CD14-positive monocyte (primary cell): ENCODE data around the gene IL12RB1. TPM values are rescaled to one million over a fixed set of nuclear protein-coding genes. Genes with fewer than 3 reads are reported as not detected.

ENCODE experiments used
- DNase-seq, 3 donors: peaks; one replicate each; pipeline ENCODE4 v3.0.0-alpha.2; 2011 to 2022
- H2AFZ ChIP-seq: 2 replicates; pipeline ENCODE4 v1.6.0; 2012; ENCODE audit warnings: mild to moderate bottlenecking, low read depth, low read length, inconsistent platforms; ENCODE audit not compliant: insufficient read depth, poor library complexity, severe bottlenecking
- H3K27ac ChIP-seq, 2 donors: 1 replicate in 1 of 2; 2 replicates in 1 of 2; pipeline ENCODE4 v1.5.1; 2012 to 2013; ENCODE audit warnings: low read length in 2 of 2, control low read depth in 1 of 2, inconsistent platforms in 1 of 2, low read depth in 1 of 2, mild to moderate bottlenecking in 1 of 2
- H3K27me3 ChIP-seq, 2 donors: one replicate each; pipeline versions ENCODE4 v1.6.0 to v1.6.1; 2011 to 2013; ENCODE audit warnings: low read length in 2 of 2; ENCODE audit not compliant: control insufficient read depth in 2 of 2, insufficient read depth in 2 of 2
- H3K36me3 ChIP-seq, 2 donors: replicated peaks in 1 of 2; 1 replicate in 1 of 2; 2 replicates in 1 of 2; pipeline versions ENCODE4 v1.5.1 to v1.6.1; 2012 to 2013; ENCODE audit warnings: low read length in 2 of 2, control low read depth in 1 of 2, inconsistent platforms in 1 of 2, mild to moderate bottlenecking in 1 of 2; ENCODE audit not compliant: insufficient read depth in 2 of 2, control insufficient read depth in 1 of 2
- H3K4me1 ChIP-seq, 2 donors: 1 replicate in 1 of 2; 2 replicates in 1 of 2; pipeline versions ENCODE4 v1.5.1 to v1.6.1; 2012 to 2013; ENCODE audit warnings: low read length in 2 of 2, control low read depth in 1 of 2, inconsistent platforms in 1 of 2, mild to moderate bottlenecking in 1 of 2, moderate library complexity in 1 of 2; ENCODE audit not compliant: insufficient read depth in 2 of 2, control insufficient read depth in 1 of 2
- H3K4me2 ChIP-seq: replicated peaks from 2 replicates; pipeline ENCODE3; 2012; ENCODE audit warnings: low read length, moderate library complexity, mild to moderate bottlenecking; ENCODE audit not compliant: poor library complexity, severe bottlenecking; ENCODE audit errors: extremely low read depth
- H3K4me3 ChIP-seq, 3 experiments: fragments of 200-600 bp in 1 of 3; sonication (generic) in 1 of 3; replicated peaks in 1 of 3; 1 replicate in 2 of 3; 2 replicates in 1 of 3; pipeline ENCODE4 v1.5.1; 2011 to 2013; ENCODE audit warnings: low read length in 3 of 3, mild to moderate bottlenecking in 3 of 3, control low read depth in 2 of 3, low read depth in 2 of 3, inconsistent platforms in 1 of 3, moderate library complexity in 1 of 3
- H3K79me2 ChIP-seq: 2 replicates; pipeline ENCODE4 v1.6.0; 2012; ENCODE audit warnings: mild to moderate bottlenecking, control low read depth, inconsistent platforms, low read length, moderate library complexity; ENCODE audit not compliant: insufficient read depth
- H3K9ac ChIP-seq: 2 replicates; pipeline ENCODE4 v1.6.0; 2017; ENCODE audit warnings: low read length, mild to moderate bottlenecking; ENCODE audit not compliant: insufficient read depth, poor library complexity, severe bottlenecking
- H3K9me3 ChIP-seq, 2 donors: replicated peaks in 1 of 2; 1 replicate in 1 of 2; 2 replicates in 1 of 2; pipeline versions ENCODE4 v1.5.1 to v1.6.1; 2012 to 2013; ENCODE audit warnings: low read length in 2 of 2, control low read depth in 1 of 2; ENCODE audit not compliant: control insufficient read depth in 1 of 2, insufficient read depth in 1 of 2
- H4K20me1 ChIP-seq: 2 replicates; pipeline ENCODE4 v1.6.0; 2012; ENCODE audit warnings: mild to moderate bottlenecking, low read length, control low read depth, moderate library complexity; ENCODE audit not compliant: insufficient read depth
- H3K27ac Mint-ChIP-seq, 7 donors: one replicate each; pipeline ENCODE4 v1.8.0; 2020; ENCODE audit warnings: mild to moderate bottlenecking in 7 of 7, mixed read lengths in 7 of 7, moderate library complexity in 6 of 7, inconsistent platforms in 2 of 7
- H3K27me3 Mint-ChIP-seq, 3 donors: one replicate each; pipeline ENCODE4 v1.8.0; 2021 to 2022; ENCODE audit warnings: low read depth in 3 of 3, mild to moderate bottlenecking in 3 of 3, mixed read lengths in 3 of 3, moderate library complexity in 3 of 3, inconsistent platforms in 1 of 3
- H3K36me3 Mint-ChIP-seq, 2 donors: one replicate each; pipeline ENCODE4 v1.8.0; 2020; ENCODE audit warnings: mixed read lengths in 2 of 2, inconsistent platforms in 1 of 2, mild to moderate bottlenecking in 1 of 2
- H3K4me1 Mint-ChIP-seq: one replicate; pipeline ENCODE4 v1.8.0; 2020; ENCODE audit warnings: mild to moderate bottlenecking, mixed read lengths
- H3K4me3 Mint-ChIP-seq, 2 donors: one replicate each; pipeline ENCODE4 v1.8.0; 2020; ENCODE audit warnings: mild to moderate bottlenecking in 2 of 2, mixed read lengths in 2 of 2, moderate library complexity in 1 of 2
- H3K9me3 Mint-ChIP-seq, 7 donors: one replicate each; pipeline ENCODE4 v1.8.0; 2020 to 2022; ENCODE audit warnings: mixed read lengths in 7 of 7, mild to moderate bottlenecking in 6 of 7, moderate library complexity in 6 of 7, inconsistent platforms in 2 of 7
- CTCF ChIP-seq: fragments of 200-600 bp; IDR thresholded peaks from one replicate; pipeline ENCODE4 v1.8.0; 2022; ENCODE audit warnings: antibody characterized with exemption, mild to moderate bottlenecking
- WGBS: methylation state at CpG from one replicate; pipeline ENCODE4 v1.1.5; 2013; ENCODE audit warnings: missing lambda C conversion rate; ENCODE audit not compliant: insufficient coverage; 5-methylcytosine and 5-hydroxymethylcytosine counted together
- intact Hi-C, 2 donors: fragments of 100-400 bp; cut with micrococcal nuclease; formaldehyde crosslinking; loops; one replicate each; pipeline versions ENCODE4 v1.15.0 to v1.15.1; 2023
- polyA plus RNA-seq, 3 donors: library from polyadenylated mRNA; depleted of rRNA in 1 of 3; unstranded in 2 of 3; stranded (reverse) in 1 of 3; fragments of 300-500 nt in 2 of 3; fragments of >200 nt in 1 of 3; fragmentation: Illumina TruSeq in 2 of 3; gene quantifications; 1 replicate in 2 of 3; 2 replicates in 1 of 3; pipeline ENCODE4 v1.2.3, GENCODE V29; 2012 to 2021

Gene IL12RB1
- polyA plus RNA-seq, 3 donors = 7.8 to 17.5 (median 7.9) TPM

DNA sequence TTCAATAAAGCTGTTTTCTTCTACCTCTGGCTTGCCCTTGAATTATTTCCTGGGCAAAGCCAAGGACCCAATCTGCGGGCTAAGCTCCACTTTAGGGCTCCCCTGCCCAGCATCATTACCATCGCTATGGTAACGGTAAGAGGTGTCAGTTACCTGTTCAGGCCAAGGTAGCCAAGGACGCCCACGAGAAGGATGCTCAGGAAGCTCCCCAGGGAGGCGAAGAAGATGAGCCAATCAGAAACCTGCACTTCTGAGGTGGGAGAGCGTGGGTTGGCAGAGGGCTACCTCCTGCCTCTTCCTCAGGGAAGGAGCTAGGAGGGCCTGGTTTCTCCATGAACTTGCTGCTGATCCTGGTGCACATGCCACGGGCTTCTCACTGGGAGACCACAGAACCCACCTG, 24.7 kb downstream of the IL12RB1 start:
- Histone ChIP-seq H3K79me2 (no peaks in the 10 kb centered on the region), H3K27me3 (no peaks in the 10 kb centered on the region), H3K4me3 (no peak overlapping the region), H3K9ac (no peak overlapping the region), H3K27ac (no peak overlapping the region), H3K36me3 (no peaks in the 10 kb centered on the region), H4K20me1 (no peaks in the 10 kb centered on the region), H2AFZ (no peak overlapping the region), H3K4me1 (peaks cover 14 to 15% of the 10 kb centered on the region in 2 donors), H3K9me3 (no peaks in the 10 kb centered on the region), H3K4me2 (no peak overlapping the region)
- no peak for TF ChIP-seq CTCF
- DNase-seq = no peak
- Mint-ChIP-seq H3K27me3 (peaks cover 0 to 3% (median 0%) of the 10 kb centered on the region in 3 donors), H3K27ac (no peak overlapping the region), H3K9me3 (peaks cover 0 to 4% (median 1%) of the 10 kb centered on the region in 7 donors), H3K4me1 (peaks cover 15% of the 10 kb centered on the region), H3K4me3 (no peak overlapping the region), H3K36me3 (peaks cover 5 to 16% of the 10 kb centered on the region in 2 donors)
- 89% methylated on average over 7 of the region's 8 CpGs for WGBS
- intact Hi-C loops = loop anchor here (5.0 to 10.0 kb wide), 2 partner anchors 190 to 193 kb away; a partner anchor contains a TSS

- peaks cover 14 to 19% of the 10 kb centered on the region in 2 donors for H3K4me1 ChIP-seq
- H3K27me3 ChIP-seq = no peaks in the 10 kb centered on the region
- no peak for TF ChIP-seq CTCF
- Mint-ChIP-seq H3K4me1 (peaks cover 18% of the 10 kb centered on the region), H3K36me3 (peaks cover 5 to 11% of the 10 kb centered on the region in 2 donors), H3K9me3 (peaks cover 0 to 4% (median 1%) of the 10 kb centered on the region in 7 donors), H3K27me3 (peaks cover 0 to 2% (median 0%) of the 10 kb centered on the region in 3 donors), H3K27ac (no peak overlapping the region), H3K4me3 (no peak overlapping the region)
- H3K27ac ChIP-seq = no peak overlapping the region
- no peaks in the 10 kb centered on the region for H3K79me2 ChIP-seq
- intact Hi-C loops = loop anchor here (5.0 to 10.0 kb wide), 2 partner anchors 192 to 194 kb away; a partner anchor contains a TSS
- no peaks in the 10 kb centered on the region for H3K36me3 ChIP-seq
- H3K9ac ChIP-seq = no peak overlapping the region
- H3K9me3 ChIP-seq = no peaks in the 10 kb centered on the region
- H3K4me2 ChIP-seq = no peak overlapping the region
- no peak overlapping the region for H2AFZ ChIP-seq
- no peaks in the 10 kb centered on the region for H4K20me1 ChIP-seq
- DNase-seq = no peak
- WGBS = 97% methylated on average over 4 of the region's 6 CpGs
- H3K4me3 ChIP-seq = no peak overlapping the region
Measured at GRCh38 chr19:18060472-18060871, 26.3 kb downstream of the IL12RB1 start.
